HTR-8/SVneo (cell line): ENCODE results near the gene AQP11.
"Not testable (repeated sequence)": the region's sequence is repeated elsewhere in the genome, so short reads cannot be mapped to it uniquely, and the experiment has no call there.

ENCODE experiments used
- DNase-seq: peaks from one replicate; pipeline ENCODE4 v3.0.0; 2011; ENCODE audit warnings: low spot score, mixed read lengths; ENCODE audit not compliant: insufficient read length
- FAIRE-seq: peaks from 2 replicates; lab custom pipeline; 2011; peaks lifted over from hg19 to GRCh38; lab: Jason Lieb, UNC

AQP11 gene

GRCh38 chr11:77589521-77590193 lies at the start of gene AQP11:
TSS of gene AQP11 (plus strand) at chr11:77589953. CDS start at chr11:77589993, 40 bp downstream.
- FAIRE-seq (peak; percentile 99), DNase-seq (peak; percentile 96)

- FAIRE-seq: no peak
- no peak for DNase-seq
Observed at GRCh38 chr11:77542296-77542695, 47.5 kb upstream of the AQP11 start.

GRCh38 chr11:77547047-77547836 lies 42.5 kb upstream of the AQP11 start:
- FAIRE-seq (no peak), DNase-seq (no peak)

GRCh38 chr11:77547863-77548551 lies 41.7 kb upstream of the AQP11 start:
- FAIRE-seq: no peak
- DNase-seq: peak; percentile 66

GRCh38 chr11:77548552-77549445 lies 41.0 kb upstream of the AQP11 start:
- no peak for DNase-seq
- no peak for FAIRE-seq

GRCh38 chr11:77551426-77551825 lies 38.3 kb upstream of the AQP11 start:
- DNase-seq, FAIRE-seq: not testable (repeated sequence)

GRCh38 chr11:77557553-77557952 lies 32.2 kb upstream of the AQP11 start:
- DNase-seq: no peak
- FAIRE-seq: no peak

GRCh38 chr11:77558380-77558779 lies 31.4 kb upstream of the AQP11 start:
- no peak for DNase-seq
- no peak for FAIRE-seq

- DNase-seq (peak; percentile 62), FAIRE-seq (peak; percentile 57)
Observed at GRCh38 chr11:77559686-77560401, 29.9 kb upstream of the AQP11 start.

GRCh38 chr11:77560605-77561004 lies 29.1 kb upstream of the AQP11 start:
- DNase-seq: peak; percentile 73

GRCh38 chr11:77561257-77561656 lies 28.5 kb upstream of the AQP11 start:
- DNase-seq (no peak), FAIRE-seq (no peak)

More at GRCh38 chr11:77560605-77561004, 29.1 kb upstream of the AQP11 start:
- peak; percentile 88 for FAIRE-seq

GRCh38 chr11:77568306-77568705 lies 21.4 kb upstream of the AQP11 start:
- no peak for FAIRE-seq
- DNase-seq: no peak

GRCh38 chr11:77568916-77569675 lies 20.7 kb upstream of the AQP11 start:
- FAIRE-seq (no peak), DNase-seq (no peak)

GRCh38 chr11:77569676-77570070 lies 20.1 kb upstream of the AQP11 start:
- FAIRE-seq: no peak
- no peak for DNase-seq

GRCh38 chr11:77570896-77571295 lies 18.9 kb upstream of the AQP11 start:
- not testable (repeated sequence) for DNase-seq, FAIRE-seq

- DNase-seq, FAIRE-seq: not testable (repeated sequence)
Observed at GRCh38 chr11:77575428-77575827, 14.3 kb upstream of the AQP11 start.

GRCh38 chr11:77580712-77581337 lies 8.9 kb upstream of the AQP11 start:
- DNase-seq (no peak), FAIRE-seq (no peak)

- DNase-seq: no peak
Observed at GRCh38 chr11:77589181-77589520, 602 bp upstream of the AQP11 start.

More at GRCh38 chr11:77589181-77589520, 602 bp upstream of the AQP11 start:
- FAIRE-seq: no peak
